HG03064 (cell line): Measurements from ENCODE around the gene MAVS.
A peak's percentile ranks its signal among the peaks of the same experiment; 100 is the strongest.
"Not testable (repeated sequence)": the region's sequence is repeated elsewhere in the genome, so short reads cannot be mapped to it uniquely, and the experiment has no call there.

Experiments used
- ATAC-seq: cut with Tn5 transposase; IDR thresholded peaks from one replicate; pipeline ENCODE4 v1.9.1; 2021; ENCODE audit warnings: low read depth; ENCODE audit not compliant: unreplicated experiment

Gene MAVS

GRCh38 chr20:3814928-3815495 lies 31.6 kb upstream of the MAVS start:
- ATAC-seq: no peak

DNA sequence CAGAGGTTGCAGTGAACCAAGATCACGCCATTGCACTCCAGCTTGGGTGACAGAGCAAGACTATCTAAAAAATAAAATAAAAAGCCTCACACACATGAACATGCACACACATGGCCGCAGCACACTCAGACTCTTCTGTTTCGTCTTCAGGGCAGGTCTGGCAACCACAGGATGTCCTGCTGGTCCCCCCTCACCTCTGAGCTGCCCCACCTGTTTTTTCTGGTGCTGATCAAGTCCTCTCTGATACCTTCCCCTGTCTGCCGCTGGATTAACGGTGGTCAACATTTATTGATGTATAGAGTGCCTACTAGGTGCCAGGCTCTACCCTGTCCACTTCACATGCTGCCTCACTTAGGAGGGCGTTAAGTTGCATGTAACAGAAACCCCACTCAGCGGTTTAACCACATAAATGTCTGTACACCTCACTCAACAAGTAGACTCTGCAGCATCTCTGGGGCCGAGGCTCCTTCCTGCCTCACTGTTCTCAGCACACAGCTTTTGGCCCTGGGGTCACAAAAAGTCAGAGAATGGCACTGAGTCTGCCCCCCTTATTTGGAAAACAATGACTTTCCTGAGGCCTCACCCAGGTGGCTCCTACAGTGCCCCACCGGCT lies 30.8 kb upstream of the MAVS start:
- ATAC-seq: no peak

GRCh38 chr20:3818155-3819151 lies 28.2 kb upstream of the MAVS start:
- no peak for ATAC-seq

- ATAC-seq: no peak
Observed at GRCh38 chr20:3819411-3820047, 27.1 kb upstream of the MAVS start.

- peak; percentile 75 for ATAC-seq
Observed at GRCh38 chr20:3820048-3820900, 26.4 kb upstream of the MAVS start, which contains the start of gene AP5S1. Gene AP5S1 (plus strand): TSS chr20:3820547. CDS start chr20:3822118, 1,571 bp downstream.

GRCh38 chr20:3820901-3821727 lies 25.5 kb upstream of the MAVS start:
- peak; percentile 1 for ATAC-seq

GRCh38 chr20:3821996-3822395 lies 24.6 kb upstream of the MAVS start:
- no peak for ATAC-seq

GRCh38 chr20:3823881-3824280 lies 22.8 kb upstream of the MAVS start:
- no peak for ATAC-seq

DNA sequence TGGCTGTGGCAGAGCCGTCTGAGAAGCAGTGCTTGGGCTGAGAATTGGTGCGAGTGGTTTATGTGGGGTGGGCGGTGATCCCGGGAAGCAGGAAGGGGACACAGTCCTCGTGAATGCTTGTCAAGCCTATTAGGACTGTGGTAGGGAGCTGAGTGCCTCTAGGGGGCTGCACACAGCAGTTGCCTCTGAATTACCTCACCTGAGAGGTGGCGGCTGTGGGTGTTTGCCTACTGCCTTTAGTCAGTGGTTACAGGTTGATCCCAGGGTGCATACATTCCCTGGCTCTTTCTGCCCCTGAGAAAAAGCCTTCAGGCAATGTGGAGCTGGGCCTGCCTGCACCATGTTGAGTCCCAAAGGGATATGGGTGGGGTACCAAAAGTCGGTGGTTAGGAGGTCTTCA lies 21.1 kb upstream of the MAVS start:
- no peak for ATAC-seq

GRCh38 chr20:3826420-3826819 lies 20.2 kb upstream of the MAVS start:
- no peak for ATAC-seq

- ATAC-seq: no peak
Observed at GRCh38 chr20:3828798-3829197, 17.8 kb upstream of the MAVS start.

- ATAC-seq: not testable (repeated sequence)
Observed at GRCh38 chr20:3829891-3830290, 16.7 kb upstream of the MAVS start.

DNA sequence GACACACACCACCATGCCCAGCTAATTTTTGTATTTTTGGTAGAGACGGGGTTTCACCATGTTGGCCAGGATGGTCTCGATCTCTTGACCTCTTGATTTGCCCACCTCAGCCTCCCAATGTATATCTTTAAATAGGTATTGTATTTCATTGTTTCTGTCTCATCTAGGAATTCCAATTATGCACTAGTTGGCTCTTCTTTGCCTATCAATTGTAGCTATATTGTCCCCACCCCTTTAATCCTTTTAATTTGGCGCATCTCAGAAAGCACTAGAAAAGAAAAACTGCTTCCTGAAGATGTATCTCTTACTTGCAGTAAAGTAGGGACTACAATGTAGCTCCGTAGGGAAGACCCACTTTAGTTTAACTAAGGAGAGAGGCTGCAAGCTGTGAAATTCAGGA lies 10.5 kb upstream of the MAVS start:
- no peak for ATAC-seq

DNA sequence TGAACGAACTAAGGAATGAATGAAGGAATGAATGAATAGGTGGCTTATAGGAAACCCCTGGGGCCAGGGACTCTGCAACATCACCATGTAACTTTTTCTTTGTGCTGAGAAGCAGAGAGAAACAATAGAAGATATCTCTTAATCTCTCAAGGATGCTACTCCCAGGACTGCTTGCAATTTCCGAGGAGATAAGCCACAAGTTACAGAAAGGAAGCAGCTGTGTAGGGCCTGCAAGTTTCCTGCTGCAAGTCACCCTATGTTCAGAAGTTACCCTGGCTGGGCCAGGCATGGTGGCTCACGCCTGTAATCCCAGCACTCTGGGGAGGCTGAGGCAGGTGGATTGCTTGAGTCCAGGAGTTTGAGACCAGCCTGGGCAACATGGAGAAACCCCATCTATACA lies 7.3 kb upstream of the MAVS start:
- no peak for ATAC-seq

GRCh38 chr20:3840201-3840600 lies 6.4 kb upstream of the MAVS start:
- not testable (repeated sequence) for ATAC-seq

DNA sequence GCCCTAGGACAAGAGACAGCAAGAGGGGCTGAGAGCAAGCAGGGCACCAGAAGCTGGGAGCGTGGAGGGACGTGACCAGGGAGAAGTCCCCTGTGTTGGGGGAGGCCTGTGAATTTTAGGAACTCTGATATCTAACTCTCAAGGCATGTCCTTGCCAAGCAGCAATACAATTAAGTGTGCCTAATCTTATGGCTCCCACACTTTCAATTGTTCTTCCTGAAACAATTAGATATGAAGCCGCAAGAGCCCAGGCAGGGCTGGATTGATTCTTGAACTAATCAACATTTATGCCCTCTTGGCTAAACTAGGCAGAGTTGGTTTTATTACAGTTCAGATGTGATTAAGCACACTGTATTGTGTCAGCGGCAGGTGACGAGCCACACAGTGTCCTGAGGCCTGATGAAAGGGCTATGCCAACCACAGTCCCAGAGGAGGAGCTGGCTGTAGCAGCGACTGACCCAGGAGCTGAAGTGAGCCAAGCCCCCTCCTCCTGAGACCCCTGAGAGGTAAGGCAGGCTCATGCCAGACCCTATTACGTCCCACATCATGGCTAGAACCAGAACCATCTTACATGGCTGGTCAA lies 4.2 kb upstream of the MAVS start:
- no peak for ATAC-seq

DNA sequence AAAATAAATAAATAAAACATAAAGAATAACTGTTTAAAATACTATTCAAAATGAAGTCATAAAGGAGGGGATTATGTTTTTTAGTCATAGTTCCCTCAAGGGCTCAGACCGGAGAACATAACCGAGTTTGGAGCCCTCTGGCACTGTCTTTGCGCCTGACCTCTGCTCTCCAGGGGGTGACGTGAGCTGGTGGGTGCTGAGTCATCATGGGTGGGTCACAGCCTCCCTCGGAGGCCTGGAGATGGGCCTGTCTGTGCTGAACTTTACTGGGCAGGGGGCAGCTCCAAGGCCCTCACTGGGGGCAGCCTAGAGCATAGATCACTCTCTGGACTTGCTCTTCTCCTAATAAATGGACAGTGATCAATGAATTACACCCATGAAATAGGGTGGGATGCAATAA lies 3.1 kb upstream of the MAVS start:
- no peak for ATAC-seq

DNA sequence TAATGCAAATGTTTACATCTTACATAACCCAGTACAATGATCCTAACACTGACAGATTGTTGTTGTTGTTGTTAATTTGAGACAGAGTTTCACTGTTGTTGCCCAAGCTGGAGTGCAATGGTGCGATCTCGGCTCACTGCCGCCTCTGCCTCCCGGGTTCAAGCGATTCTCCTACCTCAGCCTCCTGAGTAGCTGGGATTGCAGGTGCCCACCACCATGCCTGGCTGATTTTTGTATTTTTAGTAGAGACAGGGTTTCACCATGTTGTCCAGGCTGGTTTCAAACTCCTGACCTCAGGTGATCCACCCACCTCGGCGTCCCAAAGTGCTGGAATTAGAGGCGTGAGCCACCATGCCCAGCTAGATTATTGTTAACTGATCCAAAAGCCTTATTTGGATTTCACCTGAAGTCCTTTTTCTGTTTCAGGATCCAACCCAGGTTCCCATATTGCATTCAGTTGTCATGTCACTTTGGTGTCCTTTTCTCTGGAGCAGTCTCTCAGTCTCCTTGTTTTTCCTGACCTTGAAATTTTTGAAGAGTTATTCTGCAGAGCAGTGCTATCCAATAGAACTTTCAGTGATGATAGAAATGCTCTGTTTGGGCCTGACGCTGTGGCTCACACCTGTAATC lies 2.5 kb upstream of the MAVS start:
- ATAC-seq: not testable (repeated sequence)
